ENCODE results near the gene ZFAND3.

- no peak for TF ChIP-seq CTCF (conservative IDR thresholded peaks at IDR 0.05 in 1 of 2, IDR thresholded peaks at IDR 0.05 in 1 of 2; ENCODE audit: low read depth in 1 of 2, low read length in 2 of 2)
- TF ChIP-seq EZH2 (IDR thresholded peaks at IDR 0.05; ENCODE audit: low read length, missing control alignments): no peak
Measured at GRCh38 chr6:37864250-37864649, 44.7 kb downstream of the ZFAND3 start.

Data from fibroblast of lung (primary cell).